ENCODE results near the gene FOXE1. TPM values are rescaled to one million over a fixed set of nuclear protein-coding genes. Genes with fewer than 3 reads are reported as not detected.

Gene FOXE1
- total and polyA plus RNA-seq, 10 of the 15 experiments (the other 5 are each of a cell fraction or from before 2014, with no cell fraction given): not detected

DNA sequence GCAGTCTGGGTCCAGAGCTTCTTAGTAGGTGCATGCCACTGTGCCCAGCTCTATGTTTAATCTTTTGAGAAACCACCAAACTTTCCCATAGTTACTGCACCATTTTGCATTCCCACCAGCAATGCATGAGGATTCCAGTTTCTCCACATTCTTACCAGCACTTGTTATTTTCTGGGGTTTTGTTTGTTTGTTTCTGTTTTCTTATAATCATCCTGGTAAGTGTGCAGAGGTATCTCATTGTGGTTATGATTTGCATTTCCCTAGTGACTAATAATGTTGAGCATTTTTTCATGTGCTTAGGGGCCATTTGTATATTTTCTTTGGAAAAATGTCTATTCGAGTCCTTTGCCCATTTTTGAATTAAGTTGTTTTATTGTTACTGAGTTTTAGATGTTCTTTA is 11.4 kb downstream of the FOXE1 start (continued):
- TF ChIP-seq TCF12 (IDR thresholded peaks at IDR 0.05; ENCODE audit: low read depth, low read length): no peak

DNA sequence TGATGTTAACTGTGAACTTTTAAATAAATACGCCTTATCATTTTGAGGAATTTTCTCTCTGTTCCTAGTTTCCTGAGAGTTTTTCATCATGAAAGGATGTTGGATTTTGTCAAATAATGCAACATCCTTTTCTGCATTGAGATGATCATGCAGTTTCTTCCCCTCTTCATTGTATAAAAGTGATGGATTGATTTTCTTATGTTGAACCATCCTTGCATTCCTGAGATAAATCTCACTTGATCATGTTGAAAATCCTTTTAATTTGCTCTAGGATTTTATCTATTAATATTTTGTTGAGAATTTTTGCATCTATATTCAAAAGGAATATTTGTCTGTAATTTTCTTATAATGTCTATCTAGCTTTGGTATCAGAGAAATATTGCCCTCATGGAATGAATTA is 13.3 kb downstream of the FOXE1 start:
- WGBS (ENCODE audit: insufficient coverage, insufficient replicate concordance, low lambda C conversion rate, missing lambda C conversion rate): 93% methylated on average over 1 of the region's 1 CpG
- Histone ChIP-seq H3K27ac (ENCODE audit: control insufficient read depth, insufficient read depth) (no peak overlapping the region), H3K9me3 (replicated peaks; ENCODE audit: control insufficient read depth, insufficient read depth, low read length) (peaks cover 4% of the 10 kb centered on the region; the same call in 2 of the 3 replicates), H3K4me3 (no peak overlapping the region), H3K4me1 (ENCODE audit: control insufficient read depth, insufficient read depth, low read length) (peaks cover 6% of the 10 kb centered on the region; the same call in 1 of the 2 replicates), H3K79me2 (ENCODE audit: control insufficient read depth, insufficient read depth, low read length) (no peaks in the 10 kb centered on the region), H3K4me2 (ENCODE audit: control insufficient read depth, insufficient read depth) (no peak overlapping the region), H3K36me3 (ENCODE audit: control insufficient read depth in 2 of 2, insufficient read depth in 2 of 2, low read length in 1 of 2) (no peaks in the 10 kb centered on the region), H3K9ac (ENCODE audit: control insufficient read depth, insufficient read depth, low read length) (no peak overlapping the region), H2AFZ (ENCODE audit: control insufficient read depth, low read depth, low read length) (no peak overlapping the region), H4K20me1 (ENCODE audit: control insufficient read depth, insufficient read depth) (no peaks in the 10 kb centered on the region), H3K27me3 (replicated peaks in 1 of 2; ENCODE audit: control insufficient read depth in 2 of 2, insufficient read depth in 2 of 2, low read length in 1 of 2) (peaks cover 0 to 2% of the 10 kb centered on the region in 2 experiments; a peak in 1 of 4 replicates)
- ChIA-PET SMC1A (ENCODE audit: uncharacterized antibody, unreplicated experiment) (interaction anchor here (0.7 to 1.4 kb wide), 2 partner anchors 20 to 113 kb away, joined by 3 to 5 read pairs; no protein-coding TSS in a partner anchor), CTCF (interaction anchor here (1.0 to 1.6 kb wide), 3 partner anchors 22 to 56 kb away, joined by 3 to 4 read pairs (median 4); partner anchors contain the start of gene TRMO), RAD21 (ENCODE audit: unreplicated experiment) (no interaction called here), POLR2A (no interaction called here)
- ATAC-seq: no peak
- BruUV-seq (replicated peaks): no TSS peak
- intact Hi-C loops (cut with micrococcal nuclease; ENCODE audit: unreplicated experiment): no loop called here
- peak; percentile 81 for FAIRE-seq
- TF ChIP-seq CBX5 (IDR thresholded peaks at IDR 0.05; ENCODE audit: low read depth): no peak
- no peak for TF ChIP-seq PRDM15 (CRISPR knock-in tag; IDR thresholded peaks at IDR 0.05)
- TF ChIP-seq NKRF (conservative IDR thresholded peaks at IDR 0.05): no peak
- no peak for TF ChIP-seq ZBTB4 (CRISPR knock-in tag; IDR thresholded peaks at IDR 0.05)
- TF ChIP-seq ZZZ3 (IDR thresholded peaks at IDR 0.05; ENCODE audit: control insufficient read depth, insufficient read length, low read depth): no peak
- no peak for TF ChIP-seq BACH1 (IDR thresholded peaks at IDR 0.05; ENCODE audit: borderline replicate concordance)
- DNase-seq (ENCODE audit: low read depth, low spot score): no peak
- in situ Hi-C loops (cut with MboI): no loop called here
